Subcutaneous adipose tissue (tissue), 4 donors: Measurements from ENCODE around the gene CARNS1. TPM values are rescaled to one million over a fixed set of nuclear protein-coding genes. Genes with fewer than 3 reads are reported as not detected.

Experiments used
- total RNA-seq, 4 donors: library from RNA; depleted of rRNA; stranded (reverse); fragments of >200 nt; gene quantifications; one replicate each; pipeline ENCODE4 v1.1.0, GENCODE V29; 2016
- TF ChIP-seq, protein P1 (sequence below): fragments of 450-650 bp; IDR thresholded peaks from one replicate; pipeline ENCODE4 v1.5.1; 2016; ENCODE audit warnings: low read depth, mild to moderate bottlenecking, control low read depth, antibody characterized with exemption, moderate library complexity

Gene CARNS1
- total RNA-seq, 4 donors from 2014 or later, result 0.17 to 0.38 (median 0.22) TPM; not detected in 1

DNA sequence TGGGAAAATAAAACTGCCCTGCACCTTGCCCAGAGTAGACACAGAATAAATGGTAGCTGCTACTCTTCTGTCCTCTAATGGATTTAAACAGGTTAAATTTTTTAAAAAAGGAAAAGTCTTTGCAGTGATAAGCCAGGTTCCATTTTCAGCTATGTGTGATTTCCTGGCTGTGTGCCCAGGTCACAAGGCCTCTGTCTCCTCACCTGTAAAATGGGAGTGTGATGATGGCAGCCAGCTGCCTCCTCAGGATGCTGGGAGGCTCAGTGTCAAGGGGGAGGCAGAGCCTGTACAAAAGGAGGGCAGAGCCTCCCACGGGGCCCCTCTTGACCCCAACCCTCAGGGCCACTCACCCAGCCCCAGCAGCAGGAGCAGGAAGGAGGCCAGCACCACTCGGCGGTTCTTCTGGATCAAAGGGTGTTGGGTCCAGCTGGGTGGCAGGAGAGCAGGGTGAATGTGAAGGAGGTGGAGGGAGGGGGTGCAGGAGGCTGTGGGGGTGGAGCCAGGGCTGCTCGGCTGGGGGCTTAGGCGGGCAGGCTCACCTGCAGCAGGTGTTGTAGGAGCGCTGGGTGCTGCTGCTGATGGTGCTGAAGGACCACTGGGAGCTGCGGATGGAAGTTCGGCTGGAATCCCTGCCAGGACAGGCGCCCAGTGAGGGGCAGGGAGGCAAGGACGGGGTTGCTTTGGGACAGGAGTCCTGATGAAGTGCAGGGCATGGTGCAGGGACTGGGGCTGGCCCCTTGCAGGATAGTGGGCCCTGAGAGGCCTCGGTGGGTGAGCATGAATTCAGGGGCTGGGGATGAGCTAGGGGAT is 51.7 kb downstream of the CARNS1 start:
- TF ChIP-seq, protein P1, sequence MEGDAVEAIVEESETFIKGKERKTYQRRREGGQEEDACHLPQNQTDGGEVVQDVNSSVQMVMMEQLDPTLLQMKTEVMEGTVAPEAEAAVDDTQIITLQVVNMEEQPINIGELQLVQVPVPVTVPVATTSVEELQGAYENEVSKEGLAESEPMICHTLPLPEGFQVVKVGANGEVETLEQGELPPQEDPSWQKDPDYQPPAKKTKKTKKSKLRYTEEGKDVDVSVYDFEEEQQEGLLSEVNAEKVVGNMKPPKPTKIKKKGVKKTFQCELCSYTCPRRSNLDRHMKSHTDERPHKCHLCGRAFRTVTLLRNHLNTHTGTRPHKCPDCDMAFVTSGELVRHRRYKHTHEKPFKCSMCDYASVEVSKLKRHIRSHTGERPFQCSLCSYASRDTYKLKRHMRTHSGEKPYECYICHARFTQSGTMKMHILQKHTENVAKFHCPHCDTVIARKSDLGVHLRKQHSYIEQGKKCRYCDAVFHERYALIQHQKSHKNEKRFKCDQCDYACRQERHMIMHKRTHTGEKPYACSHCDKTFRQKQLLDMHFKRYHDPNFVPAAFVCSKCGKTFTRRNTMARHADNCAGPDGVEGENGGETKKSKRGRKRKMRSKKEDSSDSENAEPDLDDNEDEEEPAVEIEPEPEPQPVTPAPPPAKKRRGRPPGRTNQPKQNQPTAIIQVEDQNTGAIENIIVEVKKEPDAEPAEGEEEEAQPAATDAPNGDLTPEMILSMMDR, result no peak

DNA sequence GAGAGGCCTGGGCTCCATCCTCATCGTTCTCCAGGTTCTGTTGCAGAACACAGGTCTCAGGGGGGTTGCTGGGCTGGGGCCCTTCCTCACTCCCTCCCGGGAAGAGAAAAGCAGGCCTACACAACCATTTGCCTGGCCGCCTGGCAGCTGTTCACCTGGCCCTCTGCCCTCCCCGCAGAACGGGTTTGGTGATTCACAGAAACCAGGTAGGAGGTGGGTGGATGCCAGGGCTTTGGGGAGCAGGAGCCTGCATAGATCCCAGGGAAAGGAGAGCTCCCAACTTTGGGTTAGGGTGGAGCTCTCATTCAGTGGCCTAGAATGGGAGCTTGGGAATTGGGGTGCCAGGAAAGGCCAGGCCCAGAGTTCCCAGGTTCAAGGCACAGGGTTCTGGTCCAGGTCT is 52.6 kb downstream of the CARNS1 start:
- TF ChIP-seq, protein P1, result no peak

DNA sequence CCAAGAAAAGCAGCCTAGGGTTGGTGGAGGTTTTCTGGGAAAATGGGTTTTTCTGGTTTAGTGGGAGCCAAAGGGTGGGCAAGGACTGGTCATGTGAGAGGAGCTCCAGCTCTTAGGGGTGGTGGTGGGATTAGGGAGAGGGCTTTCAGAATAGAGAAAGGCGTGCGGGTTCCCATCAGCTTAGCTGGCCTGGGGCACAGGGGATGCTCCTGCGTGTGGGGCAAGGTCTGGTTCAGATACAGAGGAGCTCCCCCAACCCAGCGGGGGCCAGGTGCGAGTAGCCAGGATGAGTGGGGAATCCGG is 52.9 kb downstream of the CARNS1 start:
- TF ChIP-seq, protein P1, result no peak

DNA sequence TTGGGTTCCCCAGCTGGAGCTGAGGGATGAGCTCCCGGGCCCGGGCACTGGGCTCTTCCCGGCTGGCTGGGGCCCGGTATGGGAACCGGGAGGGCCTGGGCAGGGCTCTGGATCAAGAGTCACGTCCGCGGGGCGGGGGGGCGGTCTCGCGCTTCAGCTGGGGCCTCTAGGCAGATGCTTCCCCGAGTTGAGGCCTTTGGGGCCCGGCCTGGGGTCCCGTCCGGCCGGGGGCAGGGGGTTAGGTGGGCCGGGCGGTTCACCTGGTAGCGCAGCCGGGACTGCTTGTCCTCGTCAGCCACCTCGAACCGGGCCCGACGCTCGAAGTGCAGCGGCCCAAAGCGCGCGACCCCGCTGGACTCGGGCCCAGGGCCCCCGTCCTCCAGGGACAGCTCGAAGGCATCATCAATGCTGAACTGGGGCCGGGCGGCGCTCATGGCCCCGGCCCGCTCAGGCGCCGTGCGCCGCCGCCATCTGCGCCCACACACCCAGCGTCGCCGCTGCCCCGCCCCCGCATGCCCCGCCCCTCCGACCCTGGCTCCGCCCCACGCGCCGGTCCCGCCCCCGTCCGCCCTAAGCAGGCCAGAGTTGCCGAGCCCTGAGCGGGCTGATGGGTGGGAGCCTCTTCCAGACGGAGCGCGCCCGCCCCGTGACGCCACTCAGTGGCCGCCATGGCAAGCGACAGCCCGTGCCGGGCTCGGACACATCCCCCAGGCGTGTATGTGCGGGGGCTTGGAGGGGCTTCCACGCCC is 53.5 kb downstream of the CARNS1 start, which contains the start of gene TMEM134:
TMEM134 (minus strand) TSS at position 493 of the 749 bp plus-strand sequence; CDS start at position 434, 59 bp downstream.
- TF ChIP-seq, protein P1, result no peak

DNA sequence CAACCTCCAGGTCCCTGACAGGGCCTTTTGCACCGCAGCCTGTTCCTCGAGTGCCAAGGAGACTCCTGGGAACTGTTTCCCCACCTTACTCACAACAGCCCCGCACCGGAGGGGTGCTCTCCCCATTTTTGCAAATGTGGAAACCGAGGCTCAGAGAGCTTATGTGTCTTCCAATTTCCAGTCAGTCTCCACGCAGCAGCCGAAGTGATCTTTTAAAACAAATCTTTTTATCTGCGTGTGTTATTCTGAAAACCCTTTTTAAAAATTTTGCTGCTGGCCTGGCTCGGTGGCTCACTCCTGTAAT is 54.0 kb downstream of the CARNS1 start:
- TF ChIP-seq, protein P1, result no peak

DNA sequence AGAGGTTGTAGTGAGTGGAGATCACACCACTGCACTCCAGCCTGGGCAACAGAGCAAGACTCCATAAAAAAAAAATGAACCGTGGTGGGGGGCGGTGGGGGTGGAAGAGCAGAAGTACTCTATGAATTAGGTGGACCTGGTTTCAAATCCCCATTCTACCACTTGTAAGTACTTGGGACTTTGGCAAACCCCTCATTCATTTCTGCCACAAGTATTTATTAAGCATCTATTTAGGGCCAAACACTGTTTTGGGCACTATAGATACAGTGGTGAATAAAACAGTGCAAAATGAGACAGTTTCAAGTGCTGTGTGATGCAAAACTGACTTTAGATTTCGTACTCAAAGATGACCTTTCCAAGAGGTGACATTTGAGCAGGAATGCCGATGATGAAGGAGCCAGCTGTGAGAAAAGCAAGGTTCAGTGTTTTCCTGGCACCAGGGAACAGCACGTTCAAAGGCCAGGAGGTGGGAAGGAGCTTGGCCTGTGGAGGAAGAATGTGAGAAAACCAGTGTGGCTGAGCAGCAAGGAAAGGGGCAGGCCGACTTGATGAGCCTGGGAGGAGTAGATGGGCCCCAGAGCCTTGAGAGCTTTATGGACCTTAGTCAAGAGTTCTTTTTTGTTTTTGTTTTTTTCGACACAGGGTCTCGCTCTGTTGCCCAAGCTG is 55.0 kb downstream of the CARNS1 start:
- TF ChIP-seq, protein P1, result no peak

DNA sequence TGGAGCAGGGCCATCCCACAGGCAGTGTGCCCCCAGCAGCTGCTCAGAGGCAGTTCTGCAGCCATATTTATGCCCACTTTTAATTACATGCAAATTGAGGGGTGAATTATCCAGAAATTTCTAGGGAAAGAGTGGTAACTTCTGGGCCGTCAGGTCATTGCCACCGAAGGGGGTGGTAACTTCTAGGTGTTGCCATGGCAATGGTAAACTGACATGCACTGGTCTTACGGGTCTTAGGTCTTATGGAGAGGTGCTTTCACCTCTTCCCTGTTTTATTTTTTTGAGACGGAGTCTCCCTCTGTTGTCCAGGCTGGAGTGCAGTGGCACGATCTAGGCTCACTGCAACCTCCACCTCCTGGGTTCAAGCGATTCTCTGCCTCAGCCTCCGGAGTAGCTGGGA is 57.4 kb downstream of the CARNS1 start:
- TF ChIP-seq, protein P1, result no peak
